Mesendoderm (in vitro differentiated cells): ENCODE data around the gene PCYT2.

Experiments used
- DNase-seq: peaks from one replicate; pipeline ENCODE4 v3.0.0; 2013
- H2AK5ac ChIP-seq: 2 replicates; pipeline ENCODE4 v1.6.1; 2013; ENCODE audit warnings: low read length, inconsistent platforms
- H2BK120ac ChIP-seq: 2 replicates; pipeline ENCODE4 v1.6.1; 2013; ENCODE audit warnings: low read depth, mild to moderate bottlenecking, low read length, moderate library complexity, mixed read lengths
- H2BK15ac ChIP-seq: replicated peaks from 2 replicates; pipeline ENCODE4 v1.6.1; 2013; ENCODE audit warnings: low read depth, mild to moderate bottlenecking, moderate library complexity
- H2BK5ac ChIP-seq: 2 replicates; pipeline ENCODE4 v1.6.1; 2013; ENCODE audit warnings: low read length, inconsistent platforms
- H3K18ac ChIP-seq: 2 replicates; pipeline ENCODE4 v1.6.1; 2013; ENCODE audit warnings: mild to moderate bottlenecking, low read length, mixed read lengths
- H3K23ac ChIP-seq: one replicate; pipeline ENCODE4 v1.6.1; 2013; ENCODE audit warnings: low read length
- H3K27ac ChIP-seq: 2 replicates; pipeline ENCODE4 v1.5.1; 2013; ENCODE audit warnings: low read depth, mild to moderate bottlenecking, inconsistent platforms, low read length, moderate library complexity
- H3K27me3 ChIP-seq: 2 replicates; pipeline ENCODE4 v1.6.1; 2013; ENCODE audit warnings: low read length, control low read depth, mild to moderate bottlenecking, inconsistent platforms; ENCODE audit not compliant: insufficient read depth, poor library complexity
- H3K36me3 ChIP-seq: 2 replicates; pipeline ENCODE4 v1.6.1; 2013; ENCODE audit warnings: low read length, inconsistent platforms; ENCODE audit not compliant: control insufficient read depth, insufficient read depth
- H3K4ac ChIP-seq: one replicate; pipeline ENCODE4 v1.6.1; 2013; ENCODE audit warnings: low read depth, mild to moderate bottlenecking, low read length, moderate library complexity
- H3K4me1 ChIP-seq: 2 replicates; pipeline ENCODE4 v1.6.1; 2013; ENCODE audit warnings: low read depth, low read length, inconsistent platforms; ENCODE audit not compliant: control insufficient read depth
- H3K4me2 ChIP-seq: 2 replicates; pipeline ENCODE4 v1.6.1; 2013; ENCODE audit warnings: low read length
- H3K4me3 ChIP-seq: 2 replicates; pipeline ENCODE4 v1.5.1; 2013; ENCODE audit warnings: mild to moderate bottlenecking, low read length
- H3K56ac ChIP-seq: one replicate; pipeline ENCODE4 v1.6.1; 2013; ENCODE audit warnings: low read length
- H3K79me1 ChIP-seq: 2 replicates; pipeline ENCODE4 v1.6.1; 2013; ENCODE audit warnings: low read length, inconsistent platforms
- H3K79me2 ChIP-seq: 2 replicates; pipeline ENCODE4 v1.6.1; 2013; ENCODE audit warnings: mild to moderate bottlenecking, low read length; ENCODE audit not compliant: control insufficient read depth, insufficient read depth
- H3K9ac ChIP-seq: 2 replicates; pipeline ENCODE4 v1.6.1; 2013; ENCODE audit warnings: low read length, inconsistent platforms
- H4K5ac ChIP-seq: one replicate; pipeline ENCODE4 v1.6.1; 2013; ENCODE audit warnings: low read length
- H4K8ac ChIP-seq: one replicate; pipeline ENCODE4 v1.6.1; 2013; ENCODE audit warnings: low read depth, mild to moderate bottlenecking, control low read depth, low read length, moderate library complexity
- WGBS: extraction: QIAGEN DNeasy Blood & Tissue Kit; methylation state at CpG from one replicate; pipeline ENCODE4 v1.1.7; 2013; ENCODE audit warnings: low lambda C conversion rate, missing lambda C conversion rate; ENCODE audit not compliant: insufficient coverage; ENCODE audit errors: extremely low coverage; 5-methylcytosine and 5-hydroxymethylcytosine counted together

Gene PCYT2

GRCh38 chr17:81885454-81885853, 25.7 kb downstream of the PCYT2 start:
- peaks cover 31% of the 10 kb centered on the region for H3K36me3 ChIP-seq
- H3K27ac ChIP-seq: no peak overlapping the region

GRCh38 chr17:81884968-81885367, 26.2 kb downstream of the PCYT2 start:
- Histone ChIP-seq H3K18ac (no peak overlapping the region), H3K79me1 (peaks cover 29% of the 10 kb centered on the region), H3K56ac (no peak overlapping the region), H3K4me2 (no peak overlapping the region), H3K4me3 (no peak overlapping the region), H3K27me3 (no peaks in the 10 kb centered on the region), H3K23ac (no peak overlapping the region), H2BK120ac (no peak overlapping the region), H3K36me3 (peaks cover 31% of the 10 kb centered on the region), H2BK5ac (no peak overlapping the region), H3K79me2 (peaks cover 29% of the 10 kb centered on the region), H3K4me1 (no peaks in the 10 kb centered on the region), H2AK5ac (no peak overlapping the region), H4K5ac (no peak overlapping the region), H3K27ac (no peak overlapping the region), H2BK15ac (no peak overlapping the region), H3K9ac (no peak overlapping the region), H4K8ac (no peak overlapping the region), H3K4ac (no peak overlapping the region)
- no peak for DNase-seq
- no CpG with 5 or more reads among the region's 5 CpGs for WGBS

More at GRCh38 chr17:81885454-81885853, 25.7 kb downstream of the PCYT2 start:
- Histone ChIP-seq H3K27me3 (no peaks in the 10 kb centered on the region), H3K4ac (no peak overlapping the region), H3K18ac (no peak overlapping the region), H3K9ac (no peak overlapping the region), H2BK120ac (no peak overlapping the region), H3K4me1 (no peaks in the 10 kb centered on the region), H3K4me3 (no peak overlapping the region), H3K4me2 (no peak overlapping the region), H2BK15ac (no peak overlapping the region), H4K5ac (no peak overlapping the region), H4K8ac (no peak overlapping the region), H3K23ac (no peak overlapping the region), H3K79me1 (peaks cover 33% of the 10 kb centered on the region), H3K79me2 (peaks cover 34% of the 10 kb centered on the region), H3K56ac (no peak overlapping the region), H2BK5ac (no peak overlapping the region), H2AK5ac (no peak overlapping the region)
- no CpG with 5 or more reads among the region's 10 CpGs for WGBS
- no peak for DNase-seq

GRCh38 chr17:81884520-81884919, 26.7 kb downstream of the PCYT2 start:
- Histone ChIP-seq H3K4me2 (no peak overlapping the region), H3K4ac (no peak overlapping the region), H3K27me3 (no peaks in the 10 kb centered on the region), H3K23ac (no peak overlapping the region), H3K18ac (no peak overlapping the region), H2BK15ac (no peak overlapping the region), H2BK120ac (no peak overlapping the region), H3K9ac (no peak overlapping the region), H2BK5ac (no peak overlapping the region), H3K79me2 (peaks cover 24% of the 10 kb centered on the region), H3K36me3 (peaks cover 27% of the 10 kb centered on the region), H3K79me1 (peaks cover 24% of the 10 kb centered on the region), H3K56ac (no peak overlapping the region), H4K8ac (no peak overlapping the region), H3K27ac (no peak overlapping the region), H4K5ac (no peak overlapping the region), H3K4me3 (no peak overlapping the region), H3K4me1 (no peaks in the 10 kb centered on the region), H2AK5ac (no peak overlapping the region)
- WGBS: no CpG with 5 or more reads among the region's 11 CpGs
- DNase-seq: no peak

GRCh38 chr17:81879121-81879520, 32.1 kb downstream of the PCYT2 start:
- H3K27ac ChIP-seq: no peak overlapping the region
- no peak overlapping the region for H3K18ac ChIP-seq

GRCh38 chr17:81878294-81878693, 32.9 kb downstream of the PCYT2 start:
- no peak overlapping the region for H2BK120ac ChIP-seq
- no peak for DNase-seq
- H3K18ac ChIP-seq: no peak overlapping the region
- H3K79me1 ChIP-seq: no peaks in the 10 kb centered on the region
- no peak overlapping the region for H3K56ac ChIP-seq
- H3K79me2 ChIP-seq: no peaks in the 10 kb centered on the region
- no peak overlapping the region for H3K4me3 ChIP-seq
- H3K23ac ChIP-seq: no peak overlapping the region
- no peak overlapping the region for H2AK5ac ChIP-seq
- H2BK15ac ChIP-seq: no peak overlapping the region
- no peak overlapping the region for H3K9ac ChIP-seq
- H3K36me3 ChIP-seq: no peaks in the 10 kb centered on the region
- H2BK5ac ChIP-seq: no peak overlapping the region
- H3K27ac ChIP-seq: no peak overlapping the region
- no CpG with 5 or more reads among the region's 3 CpGs for WGBS
- no peaks in the 10 kb centered on the region for H3K27me3 ChIP-seq
- H4K5ac ChIP-seq: no peak overlapping the region
- H3K4me2 ChIP-seq: no peak overlapping the region
- no peak overlapping the region for H4K8ac ChIP-seq
- no peak overlapping the region for H3K4ac ChIP-seq
- H3K4me1 ChIP-seq: no peaks in the 10 kb centered on the region

More at GRCh38 chr17:81879121-81879520, 32.1 kb downstream of the PCYT2 start:
- WGBS: no CpG with 5 or more reads among the region's 5 CpGs
- Histone ChIP-seq H3K4ac (no peak overlapping the region), H2BK15ac (no peak overlapping the region), H3K36me3 (peaks cover 1% of the 10 kb centered on the region), H4K8ac (no peak overlapping the region), H3K4me1 (no peaks in the 10 kb centered on the region), H4K5ac (no peak overlapping the region), H2BK120ac (no peak overlapping the region), H3K4me3 (no peak overlapping the region), H3K79me1 (no peaks in the 10 kb centered on the region), H3K79me2 (no peaks in the 10 kb centered on the region), H2BK5ac (no peak overlapping the region), H3K27me3 (no peaks in the 10 kb centered on the region), H3K9ac (no peak overlapping the region), H3K56ac (no peak overlapping the region), H3K4me2 (no peak overlapping the region), H3K23ac (no peak overlapping the region), H2AK5ac (no peak overlapping the region)
- DNase-seq: no peak

- WGBS: no CpG with 5 or more reads among the region's 5 CpGs
- Histone ChIP-seq H3K79me2 (no peaks in the 10 kb centered on the region), H3K36me3 (no peaks in the 10 kb centered on the region)
Measured at GRCh38 chr17:81877569-81877968, 33.6 kb downstream of the PCYT2 start.

More at GRCh38 chr17:81877569-81877968, 33.6 kb downstream of the PCYT2 start:
- Histone ChIP-seq H3K18ac (no peak overlapping the region), H3K4me2 (no peak overlapping the region), H3K4me1 (no peaks in the 10 kb centered on the region), H2BK15ac (no peak overlapping the region), H2BK120ac (no peak overlapping the region), H2AK5ac (no peak overlapping the region), H3K23ac (no peak overlapping the region), H3K4me3 (no peak overlapping the region), H3K27ac (no peak overlapping the region), H4K5ac (no peak overlapping the region), H3K56ac (no peak overlapping the region), H3K79me1 (no peaks in the 10 kb centered on the region), H3K27me3 (no peaks in the 10 kb centered on the region), H2BK5ac (no peak overlapping the region), H4K8ac (no peak overlapping the region), H3K9ac (no peak overlapping the region), H3K4ac (no peak overlapping the region)
- no peak for DNase-seq
